HEK293 (cell line): ENCODE measurements around the gene ZNF20.
A peak's percentile ranks its signal among the peaks of the same experiment; 100 is the strongest.

ENCODE experiments used
- CTCF ChIA-PET: fragments of 350-600 bp; formaldehyde crosslinking; extraction: SDS; loops from one replicate; lab custom pipeline; 2021; ENCODE audit warnings: antibody characterized with exemption; lab: Yijun Ruan, JAX
- POLR2A ChIA-PET: fragments of 300-600 bp; formaldehyde crosslinking; extraction: SDS; loops from one replicate; lab custom pipeline; 2020; ENCODE audit warnings: antibody characterized with exemption, inconsistent platforms; lab: Yijun Ruan, JAX
- H3K27ac ChIP-seq: fragments of 200-500 bp; sonication (Bioruptor generic); 2 replicates; pipeline ENCODE4 v1.5.1; 2014; ENCODE audit warnings: low read depth, low read length, control low read depth, inconsistent platforms; ENCODE audit errors: extremely low read depth
- H3K36me3 ChIP-seq, 2 experiments: fragments of 200-500 bp in 1 of 2; sonication (Bioruptor generic) in 1 of 2; 1 replicate in 1 of 2; 2 replicates in 1 of 2; pipeline ENCODE4 v1.5.1; 2014 to 2017; ENCODE audit warnings: inconsistent platforms in 2 of 2, low read length in 2 of 2; ENCODE audit not compliant: control insufficient read depth in 2 of 2, insufficient read depth in 1 of 2
- H3K4me1 ChIP-seq: fragments of 200-500 bp; sonication (Bioruptor generic); 2 replicates; pipeline ENCODE4 v1.5.1; 2014; ENCODE audit warnings: mild to moderate bottlenecking, low read length, inconsistent platforms; ENCODE audit not compliant: control insufficient read depth, insufficient read depth
- H3K4me3 ChIP-seq: 2 replicates; pipeline ENCODE4 v1.5.1; 2011; ENCODE audit warnings: low read depth, mild to moderate bottlenecking, control low read depth, low read length, moderate library complexity
- H3K9me3 ChIP-seq: fragments of 200-500 bp; sonication (Bioruptor generic); 2 replicates; pipeline ENCODE4 v1.5.1; 2014; ENCODE audit warnings: low read depth, low read length, inconsistent platforms; ENCODE audit not compliant: control insufficient read depth, insufficient read depth
- BCL11B ChIP-seq: fragments of 450-650 bp; formaldehyde crosslinking; IDR thresholded peaks from 2 replicates; pipeline ENCODE4 v1.5.1; 2016; ENCODE audit warnings: low read depth, missing biosample characterization, missing genetic modification characterization
- IKZF3 ChIP-seq: fragments of 450-650 bp; IDR thresholded peaks from 2 replicates; pipeline ENCODE4 v1.5.0; 2018; ENCODE audit warnings: missing biosample characterization, mild to moderate bottlenecking, missing genetic modification characterization, moderate library complexity
- KLF10 ChIP-seq: fragments of 450-650 bp; IDR thresholded peaks from 2 replicates; pipeline ENCODE4 v1.5.1; 2018; ENCODE audit warnings: missing biosample characterization, mild to moderate bottlenecking, missing genetic modification characterization
- OVOL3 ChIP-seq: fragments of 450-650 bp; formaldehyde crosslinking; IDR thresholded peaks from 2 replicates; pipeline ENCODE4 v1.5.1; 2016; ENCODE audit warnings: missing biosample characterization, missing genetic modification characterization
- PRDM4 ChIP-seq: fragments of 450-650 bp; formaldehyde crosslinking; IDR thresholded peaks from 2 replicates; pipeline ENCODE4 v1.5.1; 2017; ENCODE audit warnings: missing biosample characterization, missing genetic modification characterization
- SETDB1 ChIP-seq: IDR thresholded peaks from one replicate; pipeline ENCODE4 v1.6.1; 2017; ENCODE audit warnings: mild to moderate bottlenecking, low read length, moderate library complexity, mixed read lengths; ENCODE audit not compliant: insufficient read length
- YY2 ChIP-seq: fragments of 450-650 bp; formaldehyde crosslinking; IDR thresholded peaks from 2 replicates; pipeline ENCODE4 v1.5.1; 2016; ENCODE audit warnings: missing biosample characterization, missing genetic modification characterization
- ZBTB1 ChIP-seq: fragments of 450-650 bp; formaldehyde crosslinking; IDR thresholded peaks from 2 replicates; pipeline ENCODE4 v1.5.1; 2016; ENCODE audit warnings: missing biosample characterization, missing genetic modification characterization
- ZNF114 ChIP-seq: fragments of 450-650 bp; formaldehyde crosslinking; IDR thresholded peaks from 2 replicates; pipeline ENCODE4 v1.5.0; 2017; ENCODE audit warnings: missing biosample characterization, missing genetic modification characterization
- ZNF133 ChIP-seq: fragments of 450-650 bp; formaldehyde crosslinking; IDR thresholded peaks from 2 replicates; pipeline ENCODE4 v1.5.1; 2016; ENCODE audit warnings: missing biosample characterization, missing genetic modification characterization
- ZNF175 ChIP-seq: fragments of 450-650 bp; formaldehyde crosslinking; IDR thresholded peaks from 2 replicates; pipeline ENCODE4 v1.5.1; 2016; ENCODE audit warnings: missing biosample characterization, missing genetic modification characterization
- ZNF2 ChIP-seq: fragments of 450-650 bp; formaldehyde crosslinking; IDR thresholded peaks from 2 replicates; pipeline ENCODE4 v1.5.1; 2016; ENCODE audit warnings: missing biosample characterization, missing genetic modification characterization
- ZNF214 ChIP-seq: fragments of 450-650 bp; formaldehyde crosslinking; IDR thresholded peaks from 2 replicates; pipeline ENCODE4 v1.5.1; 2017; ENCODE audit warnings: missing biosample characterization, mild to moderate bottlenecking, missing genetic modification characterization, borderline replicate concordance
- ZNF274 ChIP-seq, 2 experiments: fragments of 200-500 bp in 1 of 2; fragments of 450-650 bp in 1 of 2; sonication (Bioruptor generic) in 1 of 2; formaldehyde crosslinking in 1 of 2; IDR thresholded peaks; 2 replicates each; pipeline versions ENCODE4 v1.5.1 to v1.6.1; 2014 to 2016; ENCODE audit warnings: borderline replicate concordance in 1 of 2, inconsistent platforms in 1 of 2, low read length in 1 of 2, missing biosample characterization in 1 of 2, missing genetic modification characterization in 1 of 2
- ZNF366 ChIP-seq: fragments of 450-650 bp; formaldehyde crosslinking; conservative IDR thresholded peaks from 2 replicates; pipeline ENCODE4 v1.5.1; 2016; ENCODE audit warnings: missing biosample characterization, missing genetic modification characterization
- ZNF404 ChIP-seq: fragments of 450-650 bp; formaldehyde crosslinking; IDR thresholded peaks from 2 replicates; pipeline ENCODE4 v1.5.1; 2017; ENCODE audit warnings: missing biosample characterization, missing genetic modification characterization
- ZNF510 ChIP-seq: fragments of 450-650 bp; formaldehyde crosslinking; IDR thresholded peaks from 2 replicates; pipeline ENCODE4 v1.5.1; 2018; ENCODE audit warnings: mild to moderate bottlenecking, missing genetic modification characterization, missing biosample characterization; ENCODE audit not compliant: insufficient replicate concordance
- ZNF530 ChIP-seq: fragments of 450-650 bp; formaldehyde crosslinking; IDR thresholded peaks from 2 replicates; pipeline ENCODE4 v1.5.1; 2016; ENCODE audit warnings: low read depth, missing biosample characterization, missing genetic modification characterization
- ZNF561 ChIP-seq: fragments of 450-650 bp; IDR thresholded peaks from 2 replicates; pipeline ENCODE4 v1.5.1; 2018; ENCODE audit warnings: missing biosample characterization, missing genetic modification characterization, borderline replicate concordance
- ZNF623 ChIP-seq: fragments of 450-650 bp; formaldehyde crosslinking; IDR thresholded peaks from 2 replicates; pipeline ENCODE4 v1.5.1; 2016; ENCODE audit warnings: missing biosample characterization, missing genetic modification characterization
- ZNF670 ChIP-seq: fragments of 450-650 bp; formaldehyde crosslinking; IDR thresholded peaks from 2 replicates; pipeline ENCODE4 v1.5.1; 2016; ENCODE audit warnings: missing biosample characterization, missing genetic modification characterization, low read depth
- ZNF830 ChIP-seq: fragments of 450-650 bp; IDR thresholded peaks from 2 replicates; pipeline ENCODE4 v1.5.0; 2018; ENCODE audit warnings: missing biosample characterization, missing genetic modification characterization, low read depth, mild to moderate bottlenecking, moderate library complexity
- ZNF837 ChIP-seq: fragments of 450-650 bp; formaldehyde crosslinking; IDR thresholded peaks from 2 replicates; pipeline ENCODE4 v1.5.1; 2016; ENCODE audit warnings: missing biosample characterization, missing genetic modification characterization
- ZSCAN4 ChIP-seq: fragments of 450-650 bp; formaldehyde crosslinking; IDR thresholded peaks from 2 replicates; pipeline ENCODE4 v1.5.1; 2017; ENCODE audit warnings: missing biosample characterization, missing genetic modification characterization
- ZSCAN5A ChIP-seq: fragments of 450-650 bp; formaldehyde crosslinking; IDR thresholded peaks from 2 replicates; pipeline ENCODE4 v1.5.1; 2016; ENCODE audit warnings: missing biosample characterization, missing genetic modification characterization

ZNF20 gene

GRCh38 chr19:12133069-12133468 is 7.1 kb downstream of the ZNF20 start:
- ChIA-PET CTCF (no interaction called here), POLR2A (no interaction called here)
- Histone ChIP-seq H3K27ac (no peak overlapping the region), H3K4me1 (no peaks in the 10 kb centered on the region), H3K36me3 (peaks cover 21 to 57% of the 10 kb centered on the region in 2 experiments), H3K4me3 (no peak overlapping the region), H3K9me3 (no peaks in the 10 kb centered on the region)
- TF ChIP-seq ZNF133 (tag by site-specific recombination): no peak
- peak; percentile 87 for TF ChIP-seq SETDB1
- TF ChIP-seq ZNF274 (IDR thresholded peaks at IDR 0.05; ENCODE audit: low read length): no peak
- TF ChIP-seq ZNF274 (tag by site-specific recombination; IDR thresholded peaks at IDR 0.05; ENCODE audit: borderline replicate concordance): peak; percentile 67; the same call in 1 of the 2 replicates
- TF ChIP-seq PRDM4 (tag by site-specific recombination): no peak

GRCh38 chr19:12126707-12127106 is 13.4 kb downstream of the ZNF20 start:
- H3K36me3 ChIP-seq: no peaks in the 10 kb centered on the region
- H3K4me3 ChIP-seq: no peak overlapping the region
- no peaks in the 10 kb centered on the region for H3K9me3 ChIP-seq
- no peak overlapping the region for H3K27ac ChIP-seq
- no peaks in the 10 kb centered on the region for H3K4me1 ChIP-seq
- TF ChIP-seq ZNF404 (tag by site-specific recombination) (no peak), ZNF830 (tag by site-specific recombination) (no peak), ZNF837 (no peak), ZNF214 (tag by site-specific recombination) (no peak), ZSCAN4 (tag by site-specific recombination) (no peak), SETDB1 (no peak)
- ChIA-PET POLR2A (interaction anchor here (1.1 kb wide), 1 partner anchor 314 kb away, joined by 3 read pairs; the partner anchor contains the start of gene ZNF443), CTCF (interaction anchor here (0.5 to 1.6 kb wide), 6 partner anchors 9 to 642 kb away, joined by 3 to 7 read pairs (median 5); partner anchors contain the start of gene ZNF20)

GRCh38 chr19:12117201-12117970 is 22.8 kb downstream of the ZNF20 start:
- TF ChIP-seq ZNF510 (tag by site-specific recombination) (no peak), ZNF2 (tag by site-specific recombination) (no peak), OVOL3 (tag by site-specific recombination) (no peak), ZNF561 (no peak), ZNF623 (no peak), KLF10 (tag by site-specific recombination) (no peak), ZNF214 (tag by site-specific recombination) (no peak), ZNF114 (tag by site-specific recombination) (no peak), ZNF175 (no peak), ZNF530 (tag by site-specific recombination) (no peak), IKZF3 (no peak), ZSCAN5A (no peak), ZNF366 (tag by site-specific recombination) (no peak), YY2 (tag by site-specific recombination) (no peak), BCL11B (tag by site-specific recombination) (no peak), ZNF670 (tag by site-specific recombination) (no peak), ZBTB1 (tag by site-specific recombination) (no peak)
- H3K27ac ChIP-seq: no peak overlapping the region
- ChIA-PET CTCF (interaction anchor here (0.7 to 2.2 kb wide), 3 partner anchors 9 to 82 kb away, joined by 3 to 6 read pairs (median 3); partner anchors contain the start of gene ZNF433), POLR2A (no interaction called here)
- H3K36me3 ChIP-seq: no peaks in the 10 kb centered on the region
- no peaks in the 10 kb centered on the region for H3K4me1 ChIP-seq
- H3K9me3 ChIP-seq: no peaks in the 10 kb centered on the region
- H3K4me3 ChIP-seq: no peak overlapping the region
